ENCODE results near the gene AGO1. TPM values are rescaled to one million over a fixed set of nuclear protein-coding genes. Genes with fewer than 3 reads are reported as not detected.
A peak's percentile ranks its signal among the peaks of the same experiment; 100 is the strongest.

The AGO1 gene
- polyA plus RNA-seq, 2 of the 4 experiments (the other 2 are of a cell fraction) = 5.6 to 7.0 TPM

GRCh38 chr1:35893051-35893879, 10.3 kb downstream of the AGO1 start:
- ChIA-PET CTCF (interaction anchor here (2.8 kb wide), 1 partner anchor 11 kb away, joined by 11 read pairs; the partner anchor contains the start of gene AGO1), POLR2A (no interaction called here)
- Histone ChIP-seq H3K4me2 (no peak overlapping the region), H3K9me3 (no peaks in the 10 kb centered on the region), H3K4me3 (no peak overlapping the region), H3K4me1 (peaks cover 10% of the 10 kb centered on the region), H3K27ac (peak overlapping the region in 1 of 2 experiments; percentile 73; a peak in 2 of 6 replicates)
- FAIRE-seq (no peak), ATAC-seq (no peak), DNase-seq (ENCODE audit: low read depth in 1 of 2, low spot score in 1 of 2) (no peak)
- 95% methylated on average over 9 of the region's 14 CpGs for WGBS (ENCODE audit: missing lambda C conversion rate)
- TF ChIP-seq HOXB13 (CRISPR knock-in tag; IDR thresholded peaks at IDR 0.05; ENCODE audit: low read depth) (no peak), SMC3 (IDR thresholded peaks at IDR 0.05) (no peak), MAZ (IDR thresholded peaks at IDR 0.05; ENCODE audit: borderline replicate concordance, low read depth, low read length) (no peak), ZFP36 (IDR thresholded peaks at IDR 0.05; ENCODE audit: borderline replicate concordance, partially characterized antibody) (no peak), HES2 (IDR thresholded peaks at IDR 0.05) (no peak), HMGXB4 (CRISPR knock-in tag; IDR thresholded peaks at IDR 0.05; ENCODE audit: borderline replicate concordance) (no peak), HOXA7 (CRISPR knock-in tag; IDR thresholded peaks at IDR 0.05) (no peak), REST (IDR thresholded peaks at IDR 0.05) (no peak), PBX3 (IDR thresholded peaks at IDR 0.05) (no peak), NFE2L2 (conservative IDR thresholded peaks at IDR 0.05; ENCODE audit: low read length) (no peak), BHLHE40 (IDR thresholded peaks at IDR 0.05; ENCODE audit: low read depth, low read length) (no peak), MAFK (IDR thresholded peaks at IDR 0.05; ENCODE audit: partially characterized antibody) (no peak), POLR2AphosphoS2 (conservative IDR thresholded peaks at IDR 0.05; ENCODE audit: low read length) (no peak), E2F6 (IDR thresholded peaks at IDR 0.05; ENCODE audit: borderline replicate concordance, low read depth) (no peak)

GRCh38 chr1:35894183-35894582, 11.2 kb downstream of the AGO1 start:
- POLR2A ChIA-PET = no interaction called here
- Histone ChIP-seq H3K4me2 (peak overlapping the region; percentile 11; the same call in 2 of the 3 replicates), H3K4me3 (no peak overlapping the region), H3K4me1 (peaks cover 10% of the 10 kb centered on the region), H3K9me3 (no peaks in the 10 kb centered on the region), H3K27ac (peak overlapping the region; percentile 33 to 73; a peak in 3 of 6 replicates)
- ATAC-seq = no peak; a peak in 1 of 6 replicates
- CTCF ChIA-PET = interaction anchor here (1.2 kb wide), 1 partner anchor 11 kb away, joined by 3 read pairs; the partner anchor contains the start of gene AGO1
- FAIRE-seq = no peak
- peak in 1 of 2 experiments; percentile 46 for DNase-seq (ENCODE audit: low read depth in 1 of 2, low spot score in 1 of 2)
- WGBS (ENCODE audit: missing lambda C conversion rate) = 70% methylated on average over 6 of the region's 6 CpGs
- no peak for TF ChIP-seq E2F6 (IDR thresholded peaks at IDR 0.05; ENCODE audit: borderline replicate concordance, low read depth)
- peak; percentile 26 for TF ChIP-seq MAFK (IDR thresholded peaks at IDR 0.05; ENCODE audit: partially characterized antibody)
- no peak for TF ChIP-seq ESRRA (IDR thresholded peaks at IDR 0.05; ENCODE audit: borderline replicate concordance, low read length)
- TF ChIP-seq NFE2L2 (conservative IDR thresholded peaks at IDR 0.05; ENCODE audit: low read length) = 0 out of 2 replicates have a peak, but pooled peaks have one; percentile 7

Data from A549 (cell line).